Esophagus muscularis mucosa (tissue), 4 donors: Measurements from ENCODE around the gene HAUS2.

Experiments used
- CTCF ChIP-seq, 3 experiments: fragments of 200-600 bp in 2 of 3; fragments of 450-650 bp in 1 of 3; sonication (generic) in 2 of 3; IDR thresholded peaks; one replicate each; pipeline ENCODE4 v1.5.1; 2017 to 2019; ENCODE audit warnings: antibody characterized with exemption in 3 of 3, mild to moderate bottlenecking in 2 of 3, moderate library complexity in 1 of 3
- EP300 ChIP-seq: sonication (generic); formaldehyde crosslinking; IDR thresholded peaks from one replicate; pipeline ENCODE4 v1.6.1; 2017; ENCODE audit warnings: antibody characterized with exemption
- POLR2A ChIP-seq: fragments of 450-650 bp; IDR thresholded peaks from one replicate; pipeline ENCODE4 v1.6.1; 2017; ENCODE audit warnings: antibody characterized with exemption, moderate library complexity, mild to moderate bottlenecking, low read depth
- POLR2AphosphoS5 ChIP-seq, 2 donors: sonication (generic); formaldehyde crosslinking; IDR thresholded peaks; one replicate each; pipeline ENCODE4 v1.6.1; 2017; ENCODE audit warnings: antibody characterized with exemption in 2 of 2

GRCh38 chr15:42593143-42593542, 44.5 kb downstream of the HAUS2 start:
- TF ChIP-seq POLR2A, result no peak
- no peak for TF ChIP-seq CTCF (IDR thresholded peaks at IDR 0.05)
- TF ChIP-seq POLR2AphosphoS5 (IDR thresholded peaks at IDR 0.05), result peak in 1 of 2 donors; percentile 60
- TF ChIP-seq EP300, result no peak
